ENCODE results near the gene PRR15.

The PRR15 gene

GRCh38 chr7:29609162-29610037, 45.8 kb downstream of the PRR15 start:
- DNase-seq (ENCODE audit: low read depth in 2 of 2): no peak

- no peak for DNase-seq (ENCODE audit: low read depth in 2 of 2)
Measured at GRCh38 chr7:29610086-29610485, 46.5 kb downstream of the PRR15 start.

DNA sequence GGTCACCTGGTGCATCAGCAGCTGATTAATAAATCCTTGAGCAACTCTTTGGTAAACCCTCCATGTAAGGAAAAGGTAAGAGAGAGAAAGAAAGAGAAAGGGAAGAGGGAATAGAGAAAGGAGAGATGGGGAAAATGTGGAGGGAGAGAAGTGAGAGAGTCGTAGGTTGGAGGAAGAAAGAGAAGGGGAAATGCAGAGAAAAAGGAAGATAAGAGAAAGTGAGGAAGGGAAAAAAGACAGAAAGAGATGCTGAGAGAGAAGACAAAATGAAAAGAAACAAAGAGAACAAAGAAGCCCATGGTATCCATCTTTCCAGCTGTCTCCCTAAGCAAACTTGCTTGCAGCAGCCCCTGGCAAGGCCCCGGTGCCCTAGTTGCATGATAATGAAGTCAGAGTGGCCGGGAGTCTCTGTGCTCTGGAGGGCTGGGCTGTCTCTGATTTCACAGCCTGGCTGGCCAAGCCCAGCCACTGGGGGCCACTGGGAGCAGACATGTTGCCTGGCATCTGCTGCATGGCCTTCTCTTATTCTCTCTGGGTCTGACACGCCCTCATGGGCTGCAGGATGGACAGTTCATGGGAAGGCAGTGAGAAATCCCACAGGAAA, 48.4 kb downstream of the PRR15 start:
- DNase-seq (ENCODE audit: low read depth in 2 of 2): no peak

DNA sequence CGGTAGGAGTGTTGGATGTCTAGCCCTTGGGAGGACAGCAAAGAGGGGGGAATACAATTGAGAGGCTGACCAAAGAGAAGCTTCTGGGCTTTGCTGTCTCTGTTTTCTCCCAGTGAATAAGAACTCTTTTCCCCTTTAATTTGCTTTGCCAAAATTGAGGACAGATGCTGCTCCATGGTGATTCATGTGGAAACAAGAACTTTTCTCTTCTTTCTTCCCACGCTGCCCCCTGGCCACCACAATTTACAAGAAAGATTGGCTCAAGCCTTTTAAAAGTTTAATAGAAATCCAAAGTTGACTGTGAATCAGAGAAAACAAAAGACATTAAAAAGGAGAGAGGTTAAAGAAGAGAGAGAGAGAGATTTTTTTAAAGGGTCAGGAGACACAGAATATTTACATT, 49.0 kb downstream of the PRR15 start:
- DNase-seq (ENCODE audit: low read depth in 2 of 2): no peak

GRCh38 chr7:29613100-29613499, 49.5 kb downstream of the PRR15 start:
- no peak for DNase-seq (ENCODE audit: low read depth in 2 of 2)

DNA sequence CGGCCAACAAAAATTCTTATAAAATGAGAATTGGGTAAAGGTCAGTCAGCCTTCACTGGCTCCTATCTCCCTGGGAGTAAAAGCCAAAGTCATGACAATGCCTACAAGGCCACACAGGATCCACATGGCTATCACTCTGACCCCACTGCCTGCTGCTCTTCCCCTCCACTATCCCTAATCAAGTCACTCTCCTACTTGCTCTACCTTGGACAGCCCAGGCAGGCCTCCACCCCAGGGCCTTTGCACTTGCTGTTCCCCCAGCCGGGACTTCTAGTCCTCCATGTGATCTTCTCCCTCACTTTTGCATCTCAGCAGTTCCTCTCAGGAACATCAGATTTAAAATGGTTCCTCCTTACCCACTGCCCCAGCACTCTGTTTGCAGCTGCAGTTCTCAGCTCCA, 50.6 kb downstream of the PRR15 start:
- DNase-seq (ENCODE audit: low read depth in 2 of 2): no peak

Data from stimulated activated CD8-positive, alpha-beta memory T cell treated with anti-CD3 and anti-CD28 coated beads, Interleukin-15, amount 100 ng/mL, for 48 hours (primary cell).